ENCODE data around the gene LSM14B.

DNA sequence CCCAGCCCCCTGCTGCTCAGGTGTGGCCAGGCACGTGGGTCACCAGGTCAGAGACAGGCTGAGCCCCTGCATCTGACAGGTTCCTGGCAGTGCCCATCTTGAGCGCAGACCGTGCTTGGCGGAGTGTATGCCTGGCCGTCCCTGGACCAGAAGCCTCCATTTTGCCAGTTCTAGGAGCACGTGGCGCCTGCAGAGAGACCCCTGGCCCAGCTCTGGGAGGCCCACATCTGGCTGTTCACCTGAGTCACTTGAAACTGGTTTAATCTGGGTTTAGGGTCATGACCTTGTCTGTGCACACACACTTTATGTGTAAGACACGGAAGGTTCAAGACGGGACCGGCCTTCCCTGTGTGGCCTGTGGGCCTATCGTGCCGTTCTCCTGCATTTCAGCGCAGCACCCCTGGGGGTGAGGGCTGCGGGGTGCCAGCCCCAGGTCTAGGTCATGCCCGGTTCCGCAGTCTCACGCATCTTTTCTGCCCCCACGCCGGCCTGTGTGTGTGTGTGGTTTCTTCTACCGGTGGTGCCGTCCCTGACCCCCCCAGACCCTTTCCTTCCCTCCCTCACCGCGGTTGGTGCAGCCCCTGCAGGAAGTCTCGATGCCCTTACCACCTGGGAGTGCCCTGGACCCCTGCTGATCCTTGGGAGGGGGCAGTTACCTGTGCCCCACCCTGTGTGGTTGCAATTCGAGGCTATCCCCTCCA, 35.3 kb downstream of the LSM14B start:
- TF ChIP-seq, protein P1, sequence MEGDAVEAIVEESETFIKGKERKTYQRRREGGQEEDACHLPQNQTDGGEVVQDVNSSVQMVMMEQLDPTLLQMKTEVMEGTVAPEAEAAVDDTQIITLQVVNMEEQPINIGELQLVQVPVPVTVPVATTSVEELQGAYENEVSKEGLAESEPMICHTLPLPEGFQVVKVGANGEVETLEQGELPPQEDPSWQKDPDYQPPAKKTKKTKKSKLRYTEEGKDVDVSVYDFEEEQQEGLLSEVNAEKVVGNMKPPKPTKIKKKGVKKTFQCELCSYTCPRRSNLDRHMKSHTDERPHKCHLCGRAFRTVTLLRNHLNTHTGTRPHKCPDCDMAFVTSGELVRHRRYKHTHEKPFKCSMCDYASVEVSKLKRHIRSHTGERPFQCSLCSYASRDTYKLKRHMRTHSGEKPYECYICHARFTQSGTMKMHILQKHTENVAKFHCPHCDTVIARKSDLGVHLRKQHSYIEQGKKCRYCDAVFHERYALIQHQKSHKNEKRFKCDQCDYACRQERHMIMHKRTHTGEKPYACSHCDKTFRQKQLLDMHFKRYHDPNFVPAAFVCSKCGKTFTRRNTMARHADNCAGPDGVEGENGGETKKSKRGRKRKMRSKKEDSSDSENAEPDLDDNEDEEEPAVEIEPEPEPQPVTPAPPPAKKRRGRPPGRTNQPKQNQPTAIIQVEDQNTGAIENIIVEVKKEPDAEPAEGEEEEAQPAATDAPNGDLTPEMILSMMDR (IDR thresholded peaks at IDR 0.05): no peak
- no peak for TF ChIP-seq POLR2A (IDR thresholded peaks at IDR 0.05)

Measured in Peyer's patch (tissue), 4 donors.